ENCODE data around the gene CDH23.

GRCh38 chr10:71780719-71781118 is 384.0 kb downstream of the CDH23 start:
- TF ChIP-seq CTCF (conservative IDR thresholded peaks at IDR 0.05) (no peak), EZH2 (IDR thresholded peaks at IDR 0.05; ENCODE audit: low read depth) (no peak)
